ENCODE measurements around the gene ARHGEF33.

Gene ARHGEF33

GRCh38 chr2:38889575-38889974 lies at the start of gene ARHGEF33:
TSS of gene ARHGEF33 (plus strand) at chr2:38889875. CDS start at chr2:38919448, 29,573 bp downstream.
- DNase-seq: no peak

GRCh38 chr2:38850045-38850444 lies 39.6 kb upstream of the ARHGEF33 start:
- no peak for DNase-seq

- no peak for DNase-seq
These were observed 33.5 kb upstream of the ARHGEF33 start for GRCh38 chr2:38856165-38856564.

GRCh38 chr2:38862476-38862875 lies 27.2 kb upstream of the ARHGEF33 start:
- no peak for DNase-seq

- DNase-seq: no peak
These were observed 26.5 kb upstream of the ARHGEF33 start for GRCh38 chr2:38863061-38863695.

GRCh38 chr2:38866773-38867443 lies 22.8 kb upstream of the ARHGEF33 start:
- no peak for DNase-seq

- DNase-seq: no peak
These were observed 18.2 kb upstream of the ARHGEF33 start for GRCh38 chr2:38871432-38871831.

GRCh38 chr2:38873763-38874162 lies 15.9 kb upstream of the ARHGEF33 start:
- DNase-seq: no peak

- no peak for DNase-seq
These were observed 14.5 kb upstream of the ARHGEF33 start for GRCh38 chr2:38875227-38875575.

- DNase-seq: peak; percentile 80
These were observed 13.9 kb upstream of the ARHGEF33 start, which contains the start of the genes DHX57 and MORN2 for GRCh38 chr2:38875576-38876367. TSS of gene DHX57 (minus strand) at chr2:38875934. CDS start at chr2:38868405, 7,529 bp downstream. TSS of gene MORN2 (plus strand) at chr2:38875976.

- no peak for DNase-seq
These were observed 13.3 kb upstream of the ARHGEF33 start for GRCh38 chr2:38876407-38876806.

- DNase-seq: no peak
These were observed 3.6 kb upstream of the ARHGEF33 start for GRCh38 chr2:38886063-38886462.

- no peak for DNase-seq
These were observed 2.3 kb upstream of the ARHGEF33 start for GRCh38 chr2:38887347-38887746.

GRCh38 chr2:38887902-38888554 lies 1.6 kb upstream of the ARHGEF33 start:
- no peak for DNase-seq

GRCh38 chr2:38889045-38889444 lies 630 bp upstream of the ARHGEF33 start:
- no peak for DNase-seq

GRCh38 chr2:38892819-38893218 lies 3.1 kb downstream of the ARHGEF33 start:
- no peak for DNase-seq

- DNase-seq: no peak
These were observed 8.6 kb downstream of the ARHGEF33 start for GRCh38 chr2:38898256-38898655.

GRCh38 chr2:38900726-38901125 lies 11.1 kb downstream of the ARHGEF33 start:
- DNase-seq: no peak

- DNase-seq: no peak
These were observed 15.6 kb downstream of the ARHGEF33 start for GRCh38 chr2:38905251-38905650.

- DNase-seq: no peak
These were observed 17.6 kb downstream of the ARHGEF33 start for GRCh38 chr2:38907242-38907641.

GRCh38 chr2:38907743-38908562 lies 18.3 kb downstream of the ARHGEF33 start:
- DNase-seq: no peak

- DNase-seq: no peak
These were observed 20.2 kb downstream of the ARHGEF33 start for GRCh38 chr2:38909872-38910271.

All from activated naive CD4-positive, alpha-beta T cell treated with anti-CD3 and anti-CD28 coated beads, Interleukin-2, amount 50 U/mL, for 16 hours (primary cell).